ENCODE measurements around the gene MBNL1.

GRCh38 chr3:152291649-152292066 lies 22.9 kb downstream of the MBNL1 start:
- TF ChIP-seq POLR2A (IDR thresholded peaks at IDR 0.05) (no peak), CTCF (IDR thresholded peaks at IDR 0.05) (no peak)

Measured in testis (tissue), 2 donors.